8988T (cell line): ENCODE data around the gene KRT78.
"Not testable (repeated sequence)": the region's sequence is repeated elsewhere in the genome, so short reads cannot be mapped to it uniquely, and the experiment has no call there.

Source experiments
- DNase-seq: peaks from one replicate; pipeline ENCODE4 v3.0.0; 2011

KRT78 gene, protein sequence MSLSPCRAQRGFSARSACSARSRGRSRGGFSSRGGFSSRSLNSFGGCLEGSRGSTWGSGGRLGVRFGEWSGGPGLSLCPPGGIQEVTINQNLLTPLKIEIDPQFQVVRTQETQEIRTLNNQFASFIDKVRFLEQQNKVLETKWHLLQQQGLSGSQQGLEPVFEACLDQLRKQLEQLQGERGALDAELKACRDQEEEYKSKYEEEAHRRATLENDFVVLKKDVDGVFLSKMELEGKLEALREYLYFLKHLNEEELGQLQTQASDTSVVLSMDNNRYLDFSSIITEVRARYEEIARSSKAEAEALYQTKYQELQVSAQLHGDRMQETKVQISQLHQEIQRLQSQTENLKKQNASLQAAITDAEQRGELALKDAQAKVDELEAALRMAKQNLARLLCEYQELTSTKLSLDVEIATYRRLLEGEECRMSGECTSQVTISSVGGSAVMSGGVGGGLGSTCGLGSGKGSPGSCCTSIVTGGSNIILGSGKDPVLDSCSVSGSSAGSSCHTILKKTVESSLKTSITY

GRCh38 chr12:52848661-52849255 lies at the start of gene KRT78:
KRT78 (minus strand) TSS chr12:52848994; CDS start chr12:52848930, 64 bp downstream.
- DNase-seq = no peak

DNA sequence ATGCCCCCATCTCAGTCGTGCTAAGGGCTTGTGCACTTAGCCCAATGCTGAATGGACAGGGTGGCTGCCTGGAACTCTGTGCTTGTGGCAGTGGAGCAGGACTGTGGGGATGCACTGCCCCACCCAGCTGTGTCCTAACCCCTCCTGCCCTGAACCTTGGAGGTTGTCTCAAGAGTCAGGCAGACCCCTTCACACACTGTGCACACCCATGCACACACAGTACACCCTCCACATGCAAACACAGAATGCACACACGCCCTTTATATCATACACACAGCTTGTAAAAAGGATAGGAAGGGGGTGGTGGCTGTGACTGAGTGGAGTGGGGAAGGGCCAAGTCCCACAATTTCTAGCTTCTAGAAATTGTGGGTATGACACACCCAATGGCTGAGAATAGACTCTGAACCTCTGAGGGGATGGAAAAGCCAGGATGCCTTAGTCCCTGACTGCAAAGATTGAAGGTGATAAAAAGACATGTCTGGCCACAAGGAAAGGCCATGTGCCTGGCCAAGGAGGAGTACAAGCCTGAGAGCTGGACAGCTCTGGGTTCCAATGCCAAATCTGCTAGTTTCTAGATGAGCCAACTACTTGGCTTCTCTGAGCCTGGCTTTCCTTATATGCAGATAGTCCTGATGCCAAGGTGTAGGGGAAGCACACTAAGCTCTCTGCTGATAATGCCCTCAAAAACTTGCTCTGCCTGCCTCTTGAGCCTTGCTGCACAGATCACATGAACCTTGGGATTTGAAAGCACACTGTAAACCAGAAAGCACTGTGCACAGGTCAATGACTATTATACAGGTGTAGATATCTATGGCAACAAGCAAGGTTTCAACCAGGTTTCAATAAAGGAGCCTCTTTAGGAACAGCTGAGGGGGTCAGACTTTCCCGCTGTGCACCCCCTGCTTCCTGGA lies 47.7 kb upstream of the KRT78 start:
- no peak for DNase-seq

DNA sequence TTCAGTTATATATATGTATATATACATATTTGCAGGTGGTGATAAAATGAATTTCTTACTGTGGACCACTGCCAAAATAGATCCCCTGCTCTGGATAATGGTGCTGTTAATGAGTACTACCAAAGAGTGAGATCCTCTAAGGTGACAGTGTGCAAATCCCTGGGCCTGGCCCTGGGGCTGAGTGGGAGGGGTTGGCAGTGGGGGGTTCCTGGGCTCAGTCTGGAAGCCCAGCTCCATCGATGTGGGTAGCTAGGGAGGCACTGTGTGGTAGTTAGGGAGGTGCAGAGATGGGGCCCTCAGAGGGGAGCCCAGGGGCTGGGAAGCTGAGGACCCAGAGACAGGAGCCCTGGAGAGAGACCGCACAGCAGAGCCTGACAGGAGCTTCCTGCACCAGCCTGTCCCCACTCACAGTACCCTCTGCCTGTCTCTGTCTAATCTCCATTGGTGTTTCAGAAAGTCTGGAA lies 47.0 kb upstream of the KRT78 start:
- DNase-seq = no peak

GRCh38 chr12:52892974-52893373 lies 44.2 kb upstream of the KRT78 start:
- DNase-seq = no peak

DNA sequence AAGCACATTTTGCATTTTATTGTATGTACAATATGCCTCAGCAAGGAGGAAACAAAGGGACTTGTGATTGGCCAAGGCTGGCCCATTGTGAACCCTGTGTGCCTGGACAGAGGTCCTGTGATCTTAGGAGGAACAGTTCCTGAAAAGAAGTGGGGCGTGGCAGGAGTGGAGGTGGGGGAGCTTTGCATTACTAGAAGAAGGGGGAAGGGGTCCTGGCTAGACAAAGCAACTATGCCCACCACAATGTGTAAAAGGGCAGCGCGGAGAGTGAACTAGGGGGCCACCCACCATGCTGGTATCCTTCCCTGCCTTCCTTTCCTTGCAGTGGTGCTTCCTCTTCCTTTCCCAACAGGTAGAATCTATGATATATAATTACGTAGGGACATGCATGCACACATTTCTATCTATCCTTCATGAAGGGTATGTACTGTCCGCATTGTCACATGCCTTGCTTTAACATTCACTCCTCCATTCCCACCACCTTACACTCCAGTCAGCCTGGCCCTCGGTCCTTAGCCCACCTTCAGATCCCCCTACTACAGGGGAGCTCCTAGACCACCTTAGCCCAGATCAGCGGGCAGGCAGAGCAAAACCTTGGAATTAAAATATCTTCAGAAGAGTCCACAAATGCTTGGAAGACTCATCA lies 43.5 kb upstream of the KRT78 start:
- DNase-seq = no peak

DNA sequence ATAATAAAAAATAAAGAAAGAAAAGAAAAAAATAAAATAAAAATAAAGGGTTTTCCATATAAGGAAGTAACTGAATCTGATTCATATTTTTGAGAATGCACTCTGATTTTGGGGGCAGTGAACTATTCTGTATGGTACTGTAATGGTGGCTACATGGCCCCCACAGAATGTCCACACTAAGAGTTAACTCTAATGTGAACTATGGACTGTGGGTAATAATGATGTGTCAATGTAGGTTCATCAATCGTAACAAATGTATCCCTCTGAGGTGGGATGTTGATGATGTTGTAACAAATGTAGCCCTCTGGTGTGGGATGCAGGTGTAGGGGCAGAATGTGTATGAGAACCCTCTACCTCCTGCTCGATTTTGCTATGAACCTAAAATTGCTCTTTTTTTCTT lies 42.2 kb upstream of the KRT78 start:
- no peak for DNase-seq

- DNase-seq = no peak
Observed at GRCh38 chr12:52890417-52890816, 41.6 kb upstream of the KRT78 start.

- DNase-seq = no peak
Observed at GRCh38 chr12:52884526-52885293, 35.9 kb upstream of the KRT78 start.

- not testable (repeated sequence) for DNase-seq
Observed at GRCh38 chr12:52880499-52880898, 31.7 kb upstream of the KRT78 start.

- peak; percentile 84 for DNase-seq
Observed at GRCh38 chr12:52879394-52880351, 30.9 kb upstream of the KRT78 start.

- DNase-seq = no peak
Observed at GRCh38 chr12:52878507-52879393, 30.0 kb upstream of the KRT78 start.

GRCh38 chr12:52877242-52877641 lies 28.4 kb upstream of the KRT78 start:
- no peak for DNase-seq

DNA sequence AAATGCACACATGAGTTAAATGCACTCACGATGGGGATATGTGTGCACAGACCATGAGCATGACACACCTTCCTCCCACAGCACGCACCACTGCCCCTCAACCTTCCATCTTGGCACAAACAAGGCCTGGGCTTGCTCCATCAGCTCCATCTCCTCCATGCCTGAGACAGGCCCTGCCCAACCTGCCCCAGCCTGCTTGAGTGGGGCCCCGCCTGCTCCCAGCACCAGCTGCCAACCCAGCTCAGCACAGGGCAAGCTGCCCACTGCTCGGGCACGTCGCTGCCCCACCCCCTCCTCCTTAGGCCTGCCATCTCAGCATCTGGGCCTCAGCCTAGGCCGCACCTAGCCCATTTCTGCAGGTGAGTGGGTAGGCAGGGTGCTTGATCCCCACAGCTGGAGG lies 27.6 kb upstream of the KRT78 start:
- DNase-seq = no peak

DNA sequence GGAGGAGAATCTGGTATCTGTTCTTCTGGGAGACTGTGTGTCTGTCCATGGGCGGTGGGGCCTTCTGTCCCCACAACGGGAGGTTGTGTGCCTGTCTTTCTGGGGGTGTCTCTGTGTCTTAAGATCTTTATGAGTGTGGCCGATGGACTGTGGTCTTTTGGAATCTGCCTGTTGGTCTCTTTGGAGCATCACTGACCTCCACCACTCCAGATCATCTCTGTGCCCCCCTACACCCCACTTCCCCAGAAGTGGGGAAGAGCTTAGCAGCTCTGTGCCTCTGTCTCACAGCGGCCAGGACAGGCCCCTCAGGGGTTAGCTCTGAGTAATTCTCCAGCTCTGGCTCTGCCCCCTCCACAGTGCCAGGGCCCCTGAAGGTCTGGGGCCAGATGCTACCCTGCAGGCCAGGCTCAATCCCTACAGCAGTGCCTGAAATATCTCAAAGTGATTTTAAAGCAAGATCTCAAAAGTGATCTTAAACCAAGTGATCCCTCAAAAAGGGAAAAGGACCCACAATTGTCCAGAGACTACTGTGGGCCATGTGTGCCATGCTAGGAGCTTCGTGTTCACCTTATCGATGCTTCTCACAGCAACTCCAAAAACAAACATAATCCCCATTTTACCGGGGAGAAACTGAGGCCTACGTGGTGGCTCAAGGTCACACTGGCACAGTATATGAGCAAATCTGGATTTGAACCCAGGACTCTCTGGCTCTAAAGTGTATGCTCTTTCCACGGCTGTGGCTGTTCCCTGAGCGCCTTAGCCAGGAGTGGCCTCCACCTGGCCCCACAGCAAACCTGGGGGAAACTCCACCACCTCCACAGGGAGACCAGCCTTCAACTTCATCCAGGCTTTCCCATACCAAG lies 26.0 kb upstream of the KRT78 start:
- no peak for DNase-seq

GRCh38 chr12:52873832-52874572 lies 25.2 kb upstream of the KRT78 start:
- peak; percentile 94 for DNase-seq

DNA sequence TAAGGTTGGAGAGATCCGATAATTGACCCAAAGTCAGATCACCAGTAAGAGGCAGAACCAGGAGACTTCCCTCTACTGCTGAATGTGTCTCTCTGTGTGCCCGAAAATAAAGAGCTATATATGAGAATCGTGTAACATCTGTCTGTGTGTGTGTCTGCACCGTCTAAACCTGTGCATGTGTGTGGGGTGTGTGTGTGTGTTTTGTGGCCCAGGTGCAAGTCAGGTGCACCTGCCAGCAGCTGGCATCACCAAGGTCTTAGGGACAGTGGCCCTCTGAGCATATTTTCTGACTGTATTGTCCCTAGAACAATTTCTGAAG lies 24.7 kb upstream of the KRT78 start:
- no peak for DNase-seq

DNA sequence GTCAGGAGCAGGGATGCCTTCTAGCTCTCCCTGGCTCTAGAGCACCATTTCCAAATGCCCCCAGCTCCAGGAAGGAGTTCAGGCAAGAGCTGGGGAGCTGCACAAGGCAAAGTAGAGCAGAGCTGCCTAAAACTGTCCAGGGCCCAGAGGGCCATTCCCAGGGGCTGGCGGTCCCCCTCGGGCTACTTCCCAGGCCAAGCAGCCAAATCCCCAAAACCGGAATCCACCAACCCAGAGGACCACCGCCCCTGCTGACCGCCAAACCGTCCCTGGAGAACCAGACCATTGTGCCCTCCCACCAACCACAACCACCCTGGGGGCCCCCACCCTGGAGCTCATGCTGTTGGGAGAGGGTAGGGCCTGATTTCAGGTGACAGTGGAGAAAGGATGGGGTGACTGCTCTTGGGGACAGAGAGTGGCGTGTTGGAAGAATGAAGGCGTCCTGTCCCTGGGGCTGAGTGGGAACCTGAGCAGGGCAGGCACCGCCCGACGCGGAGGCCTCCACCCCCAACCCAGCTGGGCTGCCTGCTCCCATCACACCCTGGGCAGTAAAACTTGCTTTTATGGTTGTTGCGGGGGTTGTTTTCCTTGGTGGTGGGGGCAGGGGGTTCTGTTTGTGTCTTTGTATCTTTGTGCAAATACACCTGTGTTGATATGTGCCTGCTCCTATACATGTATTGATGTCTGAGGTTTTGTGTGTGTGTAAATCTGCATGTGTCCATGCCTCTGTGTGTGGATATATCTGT lies 24.0 kb upstream of the KRT78 start:
- DNase-seq = no peak
